Kidney glomerular epithelial cell (primary cell): ENCODE results near the gene PDK2.

ENCODE experiments used
- DNase-seq: peaks from one replicate; lab custom pipeline; 2025; lab: John Stamatoyannopoulos, UW

The PDK2 gene

DNA sequence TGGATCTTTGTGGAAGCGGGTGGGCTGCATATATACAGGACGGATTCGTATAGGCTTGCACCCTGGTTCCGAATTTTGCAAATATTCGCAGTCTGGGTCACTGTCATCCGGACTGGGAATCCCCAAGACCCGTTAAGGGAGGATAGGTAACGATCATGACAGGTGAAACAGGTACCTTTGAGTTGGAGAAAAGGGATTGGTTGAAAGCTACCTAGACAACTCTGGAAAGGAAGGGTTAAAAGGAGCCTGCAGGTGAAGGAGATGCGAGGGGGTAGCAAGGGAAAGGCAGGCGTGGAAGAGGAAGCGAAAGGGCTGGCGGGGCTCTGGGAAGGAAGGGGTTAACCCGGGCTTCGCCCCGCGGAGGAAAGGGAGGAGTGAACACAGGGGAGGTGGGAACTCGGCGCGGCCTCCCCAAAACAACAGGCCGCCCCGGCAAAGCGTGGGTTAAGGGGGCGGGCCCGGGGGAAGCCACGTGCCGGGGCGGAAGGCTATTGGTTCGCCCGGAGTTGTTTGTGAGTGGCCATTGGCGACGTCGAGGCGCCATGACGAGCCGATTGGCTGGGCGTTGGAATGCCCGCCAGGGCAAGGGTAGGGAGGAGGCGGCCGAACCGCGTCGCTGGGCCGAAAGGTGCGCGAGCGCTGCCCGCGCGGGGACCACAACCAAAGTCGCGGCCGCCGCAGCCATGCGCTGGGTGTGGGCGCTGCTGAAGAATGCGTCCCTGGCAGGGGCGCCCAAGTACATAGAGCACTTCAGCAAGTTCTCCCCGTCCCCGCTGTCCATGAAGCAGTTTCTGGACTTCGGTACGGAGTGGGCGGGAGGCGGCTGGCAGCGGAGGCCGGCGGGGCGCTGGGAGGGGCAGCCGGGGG is at the start of gene PDK2:
TSS of gene PDK2 (plus strand) at position 599 of the 867 bp plus-strand sequence. CDS start at position 684, 85 bp downstream.
- peak; percentile 85 for DNase-seq

DNA sequence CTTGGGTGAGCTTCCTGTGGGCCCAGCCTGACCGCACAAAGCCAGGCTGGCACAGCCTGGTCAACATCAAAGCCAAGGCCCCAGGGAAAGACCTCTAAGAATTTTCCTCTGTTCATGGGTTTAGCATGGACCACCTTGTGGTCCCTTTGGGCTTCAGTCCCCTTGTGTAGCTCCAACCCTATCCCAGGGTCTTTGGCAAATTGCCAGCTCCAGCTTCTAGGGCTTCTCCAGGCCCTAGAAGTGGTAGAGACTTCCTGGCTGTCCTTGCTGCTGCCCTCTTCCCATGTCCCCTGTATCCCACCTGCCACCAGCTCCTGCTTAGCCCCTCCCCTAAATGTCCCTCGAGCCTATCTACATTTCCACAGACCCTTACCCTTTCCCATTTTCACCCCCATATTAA is 49.0 kb upstream of the PDK2 start:
- DNase-seq = no peak

DNA sequence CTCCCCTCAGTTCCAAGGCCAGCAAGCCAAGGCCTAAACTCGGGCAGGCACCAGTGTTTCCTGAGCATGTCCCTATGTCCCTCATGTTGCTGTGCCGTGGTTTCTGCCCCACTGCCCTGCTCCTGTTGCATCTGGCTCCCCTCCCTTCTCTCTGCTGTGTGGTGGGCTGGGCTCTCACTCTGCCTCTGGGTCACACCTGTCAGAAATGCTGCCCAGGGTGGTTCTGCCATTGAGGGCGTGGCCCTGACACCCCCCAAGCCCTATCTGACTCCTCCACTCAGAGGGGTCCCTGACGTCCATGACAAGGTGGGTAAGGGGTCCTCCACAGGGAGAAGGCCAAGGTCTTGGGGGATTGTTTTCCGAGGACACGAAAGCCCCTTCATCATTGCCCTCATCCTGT is 48.5 kb upstream of the PDK2 start:
- DNase-seq = no peak

DNA sequence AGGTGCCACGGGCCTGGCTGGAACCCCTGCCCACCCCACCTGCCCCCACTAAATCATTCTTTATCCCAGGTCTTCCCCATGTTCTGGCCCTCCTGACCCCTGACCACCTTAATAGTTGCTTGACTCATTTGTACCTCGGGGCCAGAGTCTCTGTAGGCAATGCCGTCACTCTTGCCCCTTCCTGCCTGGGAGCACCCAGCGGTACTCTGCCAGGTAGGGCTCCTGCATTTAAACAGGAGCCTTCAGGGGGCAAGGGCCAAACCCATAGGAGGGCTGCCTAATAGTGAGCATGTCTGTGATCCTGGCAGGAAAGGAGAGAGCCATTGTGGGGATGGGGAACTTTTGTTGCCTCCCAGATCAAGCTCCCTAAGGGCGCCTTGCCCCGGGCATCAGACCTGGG is 48.1 kb upstream of the PDK2 start:
- no peak for DNase-seq

DNA sequence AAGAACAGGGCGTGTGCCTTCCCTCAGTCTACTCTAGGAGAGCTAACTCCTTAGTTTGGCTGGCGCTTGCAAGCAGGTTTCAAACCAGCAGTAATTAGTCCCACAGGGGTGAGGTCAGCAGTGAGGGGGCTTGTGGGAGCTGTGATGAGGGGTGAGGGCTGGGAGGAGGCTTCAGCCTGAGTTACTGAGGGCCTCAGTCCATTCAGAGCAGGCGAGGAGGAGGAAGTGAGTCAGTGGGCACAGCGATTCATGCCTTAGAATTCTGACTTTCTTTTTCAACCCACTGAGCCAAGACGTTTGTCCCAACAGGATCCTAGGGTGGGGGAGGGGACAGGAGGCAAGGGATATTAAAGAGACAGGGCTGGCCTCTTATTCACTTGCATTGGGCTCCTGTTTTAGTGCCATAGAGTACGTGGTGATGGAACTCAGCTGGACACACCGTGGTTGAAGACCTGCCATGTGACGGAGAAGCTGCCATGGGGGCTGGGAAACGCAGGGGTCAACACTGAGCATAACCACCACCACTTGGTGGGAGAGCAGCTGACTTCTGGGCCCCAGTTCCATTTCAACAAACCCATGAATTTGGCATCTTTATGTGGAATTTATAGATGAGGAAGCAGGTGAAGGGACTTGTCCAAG is 47.5 kb upstream of the PDK2 start:
- peak; percentile 96 for DNase-seq

DNA sequence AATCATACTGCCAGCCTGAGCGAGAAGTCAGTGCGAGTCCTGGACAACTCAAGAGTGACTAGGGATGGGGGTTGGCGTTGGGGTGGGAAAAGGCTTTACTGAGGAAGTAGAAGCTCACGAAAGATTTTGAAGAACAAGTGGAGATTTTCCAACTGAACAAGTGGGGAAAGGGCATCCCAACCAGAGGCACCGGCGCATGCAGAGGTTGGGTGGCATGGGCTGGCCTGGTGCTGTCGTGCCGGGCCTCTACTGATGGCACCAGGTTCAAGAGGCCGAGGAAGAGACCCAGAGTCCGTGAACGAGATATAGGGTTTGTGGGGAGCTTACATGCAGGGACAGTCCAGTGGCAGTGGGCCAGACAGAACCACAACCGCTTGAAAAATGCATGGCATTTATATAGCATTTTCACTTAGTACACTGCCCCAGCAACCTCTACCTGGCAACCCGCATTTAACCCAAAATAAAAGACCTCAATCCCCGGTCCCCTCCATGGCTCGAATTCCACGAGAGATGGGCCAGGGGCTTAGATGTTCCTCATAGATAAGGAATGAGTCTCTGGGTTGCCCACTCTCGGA is 46.9 kb upstream of the PDK2 start:
- DNase-seq = no peak

DNA sequence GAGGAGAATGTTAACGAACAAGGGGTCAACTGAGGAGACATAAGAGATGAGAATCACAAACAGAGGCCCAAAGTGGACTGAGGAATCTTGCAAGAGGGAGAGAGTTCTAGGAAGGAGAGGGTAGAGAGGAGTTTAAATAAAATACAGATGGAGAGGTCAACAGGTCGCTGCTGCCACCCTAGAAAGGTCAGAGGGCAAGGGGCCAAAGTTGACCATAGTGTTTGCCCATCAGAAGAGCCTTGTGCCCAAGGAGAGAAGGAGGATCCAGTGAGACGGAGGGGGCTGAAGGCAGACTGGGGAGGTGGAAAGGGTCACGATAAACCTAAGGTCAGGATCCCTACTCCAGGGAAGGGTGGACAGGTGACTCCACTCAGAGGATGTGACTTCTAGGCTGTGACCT is 46.2 kb upstream of the PDK2 start:
- DNase-seq = no peak

DNA sequence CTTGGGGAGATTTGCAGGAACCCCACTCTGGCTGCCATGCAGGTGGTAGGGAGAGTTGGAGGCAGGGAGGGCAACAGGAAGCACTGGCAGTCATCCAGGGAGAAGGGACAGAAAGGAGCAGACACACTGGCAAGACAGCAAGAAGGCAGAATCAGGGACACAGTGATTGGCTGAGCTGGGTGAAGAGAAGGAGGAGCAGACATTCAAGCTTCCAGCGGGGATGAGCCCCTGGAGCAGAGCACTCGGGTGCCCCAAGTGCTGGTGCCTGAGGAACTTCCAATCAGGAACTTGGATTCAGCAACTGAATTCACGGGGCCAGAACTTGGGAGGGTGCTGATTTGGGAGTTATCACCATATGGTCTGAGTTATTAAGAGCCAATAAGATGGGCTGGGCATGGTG is 45.5 kb upstream of the PDK2 start:
- DNase-seq = no peak

DNA sequence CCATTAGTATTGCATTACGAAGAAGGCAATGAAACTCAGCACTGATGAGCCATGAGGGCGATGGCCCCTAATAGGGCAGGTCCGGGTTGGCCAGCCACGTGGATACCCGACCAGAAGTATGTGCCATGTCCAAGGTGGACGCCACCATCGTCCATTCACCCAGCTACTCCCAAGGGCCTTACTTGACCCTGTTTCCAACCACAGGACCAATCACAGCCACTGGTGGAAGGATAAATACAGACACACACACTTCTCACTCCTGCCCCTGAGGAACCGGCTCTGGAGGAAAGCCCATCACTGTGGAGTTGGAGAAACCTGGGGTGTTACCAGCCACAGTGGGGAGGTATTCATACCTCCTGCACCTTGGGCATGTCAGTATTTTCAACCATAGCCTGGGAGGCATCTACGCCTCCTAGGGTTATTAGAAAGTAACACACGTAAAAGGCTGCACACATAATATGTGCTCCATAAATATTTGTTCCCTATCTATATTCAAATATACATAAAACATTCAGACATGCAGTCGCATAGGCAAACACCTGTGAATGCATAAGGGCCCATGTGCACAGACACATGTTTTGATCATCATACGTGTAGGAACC is 44.6 kb upstream of the PDK2 start:
- DNase-seq = peak; percentile 79

DNA sequence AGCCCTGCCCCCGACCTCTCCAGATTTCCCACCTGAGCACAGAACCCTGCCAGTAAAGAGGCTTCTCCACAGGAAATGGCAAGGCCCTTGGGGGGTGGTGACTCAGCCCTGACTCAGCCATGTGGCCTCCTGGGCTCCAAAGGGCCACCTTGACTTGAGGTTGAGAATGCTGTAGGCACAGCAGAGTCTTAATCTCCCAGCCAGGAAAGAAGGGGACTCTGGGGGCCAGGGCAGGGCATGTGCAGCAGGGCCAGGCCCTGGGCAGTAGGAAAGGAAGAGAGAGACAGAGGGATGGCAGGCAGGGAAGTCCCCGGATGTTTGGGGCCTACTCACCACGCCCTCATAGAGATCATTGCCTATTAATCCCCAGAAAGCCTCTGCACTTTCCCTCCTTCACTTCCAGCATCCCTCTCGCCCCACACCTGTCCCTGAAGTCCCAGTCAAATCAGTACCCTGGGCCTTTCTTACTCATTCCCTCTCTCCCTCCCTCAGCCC is 44.0 kb upstream of the PDK2 start:
- peak; percentile 88 for DNase-seq

DNA sequence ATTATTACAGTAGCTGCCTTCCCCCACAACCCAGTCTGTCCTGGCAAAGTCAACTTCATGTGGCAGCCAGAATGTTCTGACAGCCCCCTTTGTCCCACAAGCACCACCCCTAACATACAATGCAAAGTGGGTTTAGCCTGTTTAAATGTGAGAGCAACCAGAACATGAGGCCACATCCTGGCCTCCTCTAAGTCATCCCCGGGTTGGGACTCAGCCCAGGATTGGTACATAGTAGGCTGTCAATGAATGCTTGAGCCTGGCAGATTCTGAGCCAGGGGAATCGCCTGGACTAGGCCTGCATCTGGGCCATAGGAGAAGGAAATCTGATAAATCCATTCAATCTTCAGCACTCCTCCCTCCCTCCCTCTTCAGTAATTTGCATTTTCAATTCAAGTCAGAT is 43.5 kb upstream of the PDK2 start:
- no peak for DNase-seq

DNA sequence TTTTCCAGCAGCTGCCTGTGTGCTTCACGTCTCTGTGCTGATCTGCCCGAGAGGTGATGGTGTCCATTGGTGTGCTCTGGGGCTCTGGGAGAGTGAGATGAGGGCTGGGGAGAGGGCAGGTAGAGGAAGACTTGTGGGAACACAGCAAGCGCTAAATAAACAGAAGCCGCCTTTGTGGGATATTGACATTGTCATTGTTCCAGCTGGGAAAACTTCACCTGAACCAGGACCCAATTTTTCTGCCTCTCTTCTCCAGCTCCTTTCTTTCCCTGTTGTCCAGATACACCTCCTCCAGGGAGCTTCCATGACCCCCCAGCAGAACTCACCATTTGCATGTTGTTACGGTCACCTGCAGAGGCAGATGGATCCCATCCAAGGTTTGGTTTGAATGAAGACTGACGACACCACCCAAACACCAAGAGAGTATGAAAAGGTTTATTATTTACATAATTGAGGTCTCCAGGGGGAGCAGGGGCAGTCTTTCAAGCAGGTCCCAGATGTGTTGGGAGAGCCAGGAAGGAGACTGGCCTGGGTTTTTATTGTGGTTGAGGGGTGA is 42.8 kb upstream of the PDK2 start:
- DNase-seq = peak; percentile 34

DNA sequence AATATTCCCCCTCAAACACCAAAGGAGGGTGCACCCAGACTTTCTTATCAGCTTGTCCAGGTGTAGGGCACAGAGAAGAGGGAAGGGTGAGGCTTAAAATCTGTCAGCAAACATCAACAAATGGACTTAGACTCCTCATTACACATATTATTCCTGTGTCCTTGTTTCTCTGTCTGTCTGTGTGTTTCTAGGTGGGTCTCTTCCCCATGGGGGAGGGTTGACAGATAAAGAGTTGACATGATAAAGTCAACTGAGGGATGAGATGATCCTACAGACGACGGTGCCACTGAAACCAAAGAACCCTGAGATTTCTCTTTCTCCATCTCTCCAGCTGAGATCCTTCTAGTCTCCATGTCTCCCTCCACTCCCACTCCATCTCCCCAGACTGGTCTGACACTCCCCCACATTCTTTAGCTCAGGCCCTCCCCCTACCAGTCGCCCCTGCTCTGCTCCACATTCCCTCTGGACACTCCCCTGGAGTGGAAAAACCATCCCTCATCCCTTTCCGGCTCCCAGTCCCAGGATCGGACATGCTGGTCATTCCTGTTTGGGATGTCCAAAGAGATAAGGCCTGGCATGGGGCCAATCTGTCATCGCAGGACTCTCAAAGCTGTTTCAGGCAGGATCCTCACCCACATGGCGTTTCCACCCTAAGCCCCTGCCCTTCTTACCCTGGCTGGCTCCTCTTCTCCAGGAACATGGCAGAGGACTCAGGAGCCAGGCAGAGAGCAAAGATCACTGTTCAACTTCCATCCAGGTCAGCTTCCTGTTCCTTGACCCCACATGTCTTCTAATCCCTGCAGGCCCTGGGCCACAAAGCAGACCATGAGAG is 42.1 kb upstream of the PDK2 start:
- DNase-seq = peak; percentile 93

DNA sequence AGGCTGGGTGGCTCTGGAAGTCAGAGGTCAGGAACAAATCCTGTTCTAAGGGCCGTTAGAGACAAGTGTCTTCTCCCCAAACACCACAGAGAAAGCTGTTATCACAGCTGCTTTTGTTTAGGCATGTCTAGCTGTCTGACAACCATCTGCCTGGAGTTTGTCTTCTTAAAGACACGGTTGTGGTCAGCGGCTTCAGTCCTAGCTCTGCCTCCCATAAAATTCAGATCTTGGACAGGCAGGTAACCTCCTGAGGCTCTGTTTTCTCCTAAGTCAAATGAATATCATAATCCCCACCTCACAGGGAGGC is 41.5 kb upstream of the PDK2 start:
- DNase-seq = no peak

DNA sequence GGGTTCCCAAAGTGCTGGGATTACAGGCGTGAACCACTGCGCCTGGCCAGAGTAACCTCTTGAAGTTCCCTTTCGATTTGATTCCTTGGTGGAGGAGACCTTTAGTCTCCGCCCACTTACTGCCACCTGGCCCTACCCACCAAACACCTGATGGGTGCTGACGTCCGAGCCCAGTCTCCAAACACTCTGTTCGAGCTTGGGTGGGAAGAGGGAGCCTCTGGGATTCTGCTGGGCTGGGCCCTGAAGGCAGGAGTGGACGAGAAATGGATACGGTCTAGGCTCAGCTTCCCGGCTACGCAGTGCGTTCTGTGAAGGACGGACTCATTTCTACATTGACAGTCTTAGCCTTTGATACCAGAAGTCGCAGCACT is 40.1 kb upstream of the PDK2 start:
- DNase-seq = peak; percentile 70

DNA sequence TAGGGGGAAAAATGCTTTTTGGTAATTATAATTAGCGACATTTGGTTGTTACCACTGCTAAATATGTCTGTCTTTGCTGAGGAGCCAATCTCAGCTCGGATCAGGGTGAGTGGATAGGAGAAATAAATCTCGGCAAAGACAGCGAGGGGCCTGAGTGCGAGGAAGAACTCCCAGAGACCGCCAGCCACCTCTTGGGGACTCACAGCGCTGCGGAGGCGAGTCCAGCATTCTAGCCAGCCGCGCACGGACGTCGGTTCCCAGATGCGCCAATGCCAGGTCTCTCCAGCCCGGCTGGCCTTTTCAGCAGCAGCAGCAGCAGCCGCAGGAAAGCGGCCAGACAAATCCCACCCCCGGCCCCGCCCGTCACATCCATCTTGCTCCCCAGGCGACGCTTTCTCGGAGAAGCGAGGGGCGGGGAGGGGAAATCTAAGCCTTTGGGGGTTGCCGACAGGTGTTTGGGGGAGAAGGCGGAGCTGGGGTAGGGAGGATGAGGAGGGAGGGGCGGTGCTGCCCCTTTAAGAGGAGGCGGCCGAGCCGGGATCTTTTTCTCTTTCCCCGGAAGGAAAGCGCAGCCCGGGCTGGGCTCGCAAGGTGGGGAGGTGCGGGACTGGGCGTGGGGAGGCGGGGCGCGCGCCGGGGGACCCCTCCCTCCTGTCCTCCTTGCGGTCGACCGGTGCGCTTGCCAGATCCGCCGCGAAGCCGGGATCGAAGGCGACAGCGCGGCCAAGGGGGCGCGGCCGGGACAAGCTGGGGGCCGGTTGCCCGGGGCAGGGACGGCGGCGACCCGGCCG is 39.5 kb upstream of the PDK2 start, which contains the start of gene ITGA3:
TSS of gene ITGA3 (plus strand) at position 685 of the 791 bp plus-strand sequence. CDS start 330 bp downstream, outside the sequence.
- peak; percentile 89 for DNase-seq

DNA sequence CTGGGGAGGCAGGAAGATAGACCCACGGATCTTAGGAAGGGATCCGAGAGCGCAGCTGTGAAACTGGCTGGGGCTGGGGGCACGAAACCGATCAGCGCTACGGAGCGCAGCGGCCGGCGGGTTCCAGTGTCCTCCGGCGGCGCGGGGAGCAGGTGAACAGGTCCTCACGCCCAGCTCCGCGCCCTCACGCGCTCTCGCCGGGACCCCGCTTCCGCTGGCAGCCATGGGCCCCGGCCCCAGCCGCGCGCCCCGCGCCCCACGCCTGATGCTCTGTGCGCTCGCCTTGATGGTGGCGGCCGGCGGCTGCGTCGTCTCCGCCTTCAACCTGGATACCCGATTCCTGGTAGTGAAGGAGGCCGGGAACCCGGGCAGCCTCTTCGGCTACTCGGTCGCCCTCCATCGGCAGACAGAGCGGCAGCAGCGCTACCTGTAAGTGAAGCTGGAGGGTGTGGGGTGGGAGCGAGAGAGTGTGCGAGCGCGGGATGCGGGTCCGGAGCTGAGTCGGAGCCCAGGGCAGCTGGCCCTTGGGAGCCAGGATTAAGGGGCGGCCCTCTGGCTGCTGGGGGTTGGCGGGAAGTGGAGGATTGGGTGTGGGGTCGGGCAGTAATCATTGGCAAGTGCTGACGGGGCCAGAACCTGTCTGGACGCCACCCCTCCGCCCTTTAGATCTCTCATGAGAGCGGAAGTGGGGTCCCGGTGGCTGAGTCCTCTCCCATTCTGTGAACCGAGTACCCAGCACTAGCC is 38.8 kb upstream of the PDK2 start:
- DNase-seq = peak; percentile 73

DNA sequence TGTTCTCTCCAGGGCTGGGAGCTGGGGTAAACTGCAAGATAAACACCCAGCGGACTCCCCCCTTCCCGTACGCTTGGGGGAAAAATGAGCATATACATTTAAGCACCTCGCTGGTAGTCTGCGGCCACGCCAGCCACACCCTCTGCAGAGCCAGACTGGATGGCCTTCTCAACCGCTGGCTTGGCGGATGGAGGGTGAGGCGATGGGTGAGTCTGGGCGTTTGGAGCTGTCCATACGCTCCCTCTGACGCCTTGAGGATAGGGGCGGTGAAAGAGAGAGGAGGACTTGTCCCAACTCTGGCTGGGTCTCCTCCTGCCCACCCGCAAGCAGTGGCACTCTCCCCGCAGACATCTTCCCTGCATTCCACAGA is 38.2 kb upstream of the PDK2 start:
- DNase-seq = peak; percentile 73

DNA sequence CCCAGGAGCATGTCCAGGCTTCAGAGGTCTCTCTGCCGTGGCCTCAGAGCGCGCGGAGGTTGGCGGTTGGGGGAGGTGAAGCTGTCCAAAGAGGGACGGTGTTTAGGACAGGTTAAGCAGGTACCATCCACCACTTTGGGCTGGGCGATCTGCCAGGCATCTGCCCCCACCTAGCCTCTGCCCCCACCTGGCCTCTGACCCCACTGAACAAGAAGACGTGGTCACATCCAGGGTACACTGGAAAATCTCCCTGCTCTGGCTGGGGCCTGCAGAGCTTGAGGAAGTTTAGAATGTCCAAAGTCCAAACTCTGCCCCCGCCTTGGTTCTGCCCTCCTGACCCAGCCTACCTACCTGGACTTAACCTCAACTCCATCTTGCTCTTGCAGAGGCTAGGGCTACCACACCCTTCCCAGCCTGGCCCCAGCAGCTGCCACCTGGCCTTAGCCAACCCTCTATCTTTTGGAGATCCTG is 37.6 kb upstream of the PDK2 start:
- no peak for DNase-seq
